ENCODE data around the gene CORIN.
A peak's percentile ranks its signal among the peaks of the same experiment; 100 is the strongest.

CORIN gene

GRCh38 chr4:47837908-47838294 lies at the start of gene CORIN:
Gene CORIN, minus strand, starts transcription at chr4:47838067. Its CDS starts 118 bp downstream, at chr4:47837949.
- no peaks in the 10 kb centered on the region for H3K36me3 Mint-ChIP-seq (ENCODE audit: low read depth)
- no peak within 1 kb of the TSS for H3K27ac Mint-ChIP-seq
- peaks cover 40% of the 10 kb centered on the region for H3K27me3 Mint-ChIP-seq (ENCODE audit: low read depth)
- peak within 1 kb of the TSS; percentile 80 for H3K4me3 Mint-ChIP-seq
- H3K9me3 Mint-ChIP-seq: no peaks in the 10 kb centered on the region
- peaks cover 20% of the 10 kb centered on the region for H3K4me1 Mint-ChIP-seq (ENCODE audit: low read depth)

- Mint-ChIP-seq H3K27me3 (ENCODE audit: low read depth) (no peaks in the 10 kb centered on the region), H3K4me1 (ENCODE audit: low read depth) (peaks cover 2% of the 10 kb centered on the region), H3K4me3 (no peak overlapping the region), H3K36me3 (ENCODE audit: low read depth) (peaks cover 17% of the 10 kb centered on the region), H3K27ac (no peak overlapping the region), H3K9me3 (no peaks in the 10 kb centered on the region)
Measured at GRCh38 chr4:47882228-47882627, 44.4 kb upstream of the CORIN start.

GRCh38 chr4:47879458-47879857 lies 41.6 kb upstream of the CORIN start:
- Mint-ChIP-seq H3K27me3 (ENCODE audit: low read depth) (no peaks in the 10 kb centered on the region), H3K9me3 (no peaks in the 10 kb centered on the region), H3K4me1 (ENCODE audit: low read depth) (peaks cover 4% of the 10 kb centered on the region), H3K27ac (no peak overlapping the region), H3K4me3 (no peak overlapping the region), H3K36me3 (ENCODE audit: low read depth) (peaks cover 31% of the 10 kb centered on the region)

GRCh38 chr4:47876784-47877546 lies 39.1 kb upstream of the CORIN start:
- H3K4me3 Mint-ChIP-seq: no peak overlapping the region
- peaks cover 3% of the 10 kb centered on the region for H3K9me3 Mint-ChIP-seq
- peaks cover 43% of the 10 kb centered on the region for H3K36me3 Mint-ChIP-seq (ENCODE audit: low read depth)
- H3K4me1 Mint-ChIP-seq (ENCODE audit: low read depth): peaks cover 11% of the 10 kb centered on the region
- H3K27ac Mint-ChIP-seq: no peak overlapping the region
- H3K27me3 Mint-ChIP-seq (ENCODE audit: low read depth): no peaks in the 10 kb centered on the region

GRCh38 chr4:47876310-47876709 lies 38.4 kb upstream of the CORIN start:
- Mint-ChIP-seq H3K4me1 (ENCODE audit: low read depth) (peaks cover 9% of the 10 kb centered on the region), H3K27ac (no peak overlapping the region), H3K27me3 (ENCODE audit: low read depth) (no peaks in the 10 kb centered on the region), H3K4me3 (no peak overlapping the region), H3K9me3 (peaks cover 3% of the 10 kb centered on the region), H3K36me3 (ENCODE audit: low read depth) (peaks cover 41% of the 10 kb centered on the region)

GRCh38 chr4:47873877-47874541 lies 36.1 kb upstream of the CORIN start:
- Mint-ChIP-seq H3K4me1 (ENCODE audit: low read depth) (peaks cover 9% of the 10 kb centered on the region), H3K27ac (no peak overlapping the region), H3K36me3 (ENCODE audit: low read depth) (peaks cover 49% of the 10 kb centered on the region), H3K27me3 (ENCODE audit: low read depth) (no peaks in the 10 kb centered on the region), H3K9me3 (peaks cover 3% of the 10 kb centered on the region), H3K4me3 (no peak overlapping the region)

GRCh38 chr4:47863486-47863885 lies 25.6 kb upstream of the CORIN start:
- no peaks in the 10 kb centered on the region for H3K9me3 Mint-ChIP-seq
- H3K27ac Mint-ChIP-seq: no peak overlapping the region
- H3K4me1 Mint-ChIP-seq (ENCODE audit: low read depth): no peaks in the 10 kb centered on the region
- H3K36me3 Mint-ChIP-seq (ENCODE audit: low read depth): peaks cover 8% of the 10 kb centered on the region
- H3K27me3 Mint-ChIP-seq (ENCODE audit: low read depth): no peaks in the 10 kb centered on the region
- H3K4me3 Mint-ChIP-seq: no peak overlapping the region

- Mint-ChIP-seq H3K27ac (no peak overlapping the region), H3K27me3 (ENCODE audit: low read depth) (no peaks in the 10 kb centered on the region), H3K9me3 (no peaks in the 10 kb centered on the region), H3K36me3 (ENCODE audit: low read depth) (peaks cover 6% of the 10 kb centered on the region), H3K4me3 (no peak overlapping the region), H3K4me1 (ENCODE audit: low read depth) (no peaks in the 10 kb centered on the region)
Measured at GRCh38 chr4:47862297-47862696, 24.4 kb upstream of the CORIN start.

- Mint-ChIP-seq H3K27me3 (ENCODE audit: low read depth) (no peaks in the 10 kb centered on the region), H3K4me1 (ENCODE audit: low read depth) (no peaks in the 10 kb centered on the region), H3K4me3 (no peak overlapping the region), H3K36me3 (ENCODE audit: low read depth) (peaks cover 4% of the 10 kb centered on the region), H3K9me3 (no peaks in the 10 kb centered on the region), H3K27ac (no peak overlapping the region)
Measured at GRCh38 chr4:47860305-47860704, 22.4 kb upstream of the CORIN start.

GRCh38 chr4:47858006-47858405 lies 20.1 kb upstream of the CORIN start:
- no peaks in the 10 kb centered on the region for H3K4me1 Mint-ChIP-seq (ENCODE audit: low read depth)
- H3K27me3 Mint-ChIP-seq (ENCODE audit: low read depth): no peaks in the 10 kb centered on the region
- no peaks in the 10 kb centered on the region for H3K9me3 Mint-ChIP-seq
- H3K36me3 Mint-ChIP-seq (ENCODE audit: low read depth): peaks cover 4% of the 10 kb centered on the region
- H3K4me3 Mint-ChIP-seq: no peak overlapping the region
- H3K27ac Mint-ChIP-seq: no peak overlapping the region

GRCh38 chr4:47856713-47857112 lies 18.8 kb upstream of the CORIN start:
- Mint-ChIP-seq H3K4me1 (ENCODE audit: low read depth) (no peaks in the 10 kb centered on the region), H3K4me3 (no peak overlapping the region), H3K9me3 (no peaks in the 10 kb centered on the region), H3K27ac (no peak overlapping the region), H3K36me3 (ENCODE audit: low read depth) (peaks cover 6% of the 10 kb centered on the region), H3K27me3 (ENCODE audit: low read depth) (no peaks in the 10 kb centered on the region)

GRCh38 chr4:47855350-47855749 lies 17.5 kb upstream of the CORIN start:
- Mint-ChIP-seq H3K9me3 (no peaks in the 10 kb centered on the region), H3K36me3 (ENCODE audit: low read depth) (peaks cover 6% of the 10 kb centered on the region), H3K4me3 (no peak overlapping the region), H3K4me1 (ENCODE audit: low read depth) (no peaks in the 10 kb centered on the region), H3K27ac (no peak overlapping the region), H3K27me3 (ENCODE audit: low read depth) (no peaks in the 10 kb centered on the region)

GRCh38 chr4:47852136-47852535 lies 14.3 kb upstream of the CORIN start:
- H3K9me3 Mint-ChIP-seq: no peaks in the 10 kb centered on the region
- no peak overlapping the region for H3K27ac Mint-ChIP-seq
- H3K4me1 Mint-ChIP-seq (ENCODE audit: low read depth): no peaks in the 10 kb centered on the region
- no peak overlapping the region for H3K4me3 Mint-ChIP-seq
- H3K36me3 Mint-ChIP-seq (ENCODE audit: low read depth): peaks cover 7% of the 10 kb centered on the region
- H3K27me3 Mint-ChIP-seq (ENCODE audit: low read depth): no peaks in the 10 kb centered on the region

- Mint-ChIP-seq H3K9me3 (no peaks in the 10 kb centered on the region), H3K36me3 (ENCODE audit: low read depth) (peaks cover 16% of the 10 kb centered on the region), H3K27me3 (ENCODE audit: low read depth) (no peaks in the 10 kb centered on the region)
Measured at GRCh38 chr4:47849466-47849865, 11.6 kb upstream of the CORIN start.

GRCh38 chr4:47848041-47848440 lies 10.2 kb upstream of the CORIN start:
- no peaks in the 10 kb centered on the region for H3K27me3 Mint-ChIP-seq (ENCODE audit: low read depth)
- no peak overlapping the region for H3K4me3 Mint-ChIP-seq
- no peak overlapping the region for H3K27ac Mint-ChIP-seq
- no peaks in the 10 kb centered on the region for H3K9me3 Mint-ChIP-seq
- peaks cover 22% of the 10 kb centered on the region for H3K36me3 Mint-ChIP-seq (ENCODE audit: low read depth)
- H3K4me1 Mint-ChIP-seq (ENCODE audit: low read depth): no peaks in the 10 kb centered on the region

More at GRCh38 chr4:47849466-47849865, 11.6 kb upstream of the CORIN start:
- no peaks in the 10 kb centered on the region for H3K4me1 Mint-ChIP-seq (ENCODE audit: low read depth)
- no peak overlapping the region for H3K27ac Mint-ChIP-seq
- H3K4me3 Mint-ChIP-seq: no peak overlapping the region

Data from T-helper 1 cell treated with Interleukin-12 subunit alpha and Interleukin-12 subunit beta and Interleukin-4 antibody, amounts not matched to agents 30 μg/mL and 1 μg/mL, for 36 hours (primary cell).